ENCODE data around the gene HAUS5. TPM values are rescaled to one million over a fixed set of nuclear protein-coding genes. Genes with fewer than 3 reads are reported as not detected.

Gene HAUS5, protein sequence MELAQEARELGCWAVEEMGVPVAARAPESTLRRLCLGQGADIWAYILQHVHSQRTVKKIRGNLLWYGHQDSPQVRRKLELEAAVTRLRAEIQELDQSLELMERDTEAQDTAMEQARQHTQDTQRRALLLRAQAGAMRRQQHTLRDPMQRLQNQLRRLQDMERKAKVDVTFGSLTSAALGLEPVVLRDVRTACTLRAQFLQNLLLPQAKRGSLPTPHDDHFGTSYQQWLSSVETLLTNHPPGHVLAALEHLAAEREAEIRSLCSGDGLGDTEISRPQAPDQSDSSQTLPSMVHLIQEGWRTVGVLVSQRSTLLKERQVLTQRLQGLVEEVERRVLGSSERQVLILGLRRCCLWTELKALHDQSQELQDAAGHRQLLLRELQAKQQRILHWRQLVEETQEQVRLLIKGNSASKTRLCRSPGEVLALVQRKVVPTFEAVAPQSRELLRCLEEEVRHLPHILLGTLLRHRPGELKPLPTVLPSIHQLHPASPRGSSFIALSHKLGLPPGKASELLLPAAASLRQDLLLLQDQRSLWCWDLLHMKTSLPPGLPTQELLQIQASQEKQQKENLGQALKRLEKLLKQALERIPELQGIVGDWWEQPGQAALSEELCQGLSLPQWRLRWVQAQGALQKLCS
- total RNA-seq (25.9 TPM), polyA plus RNA-seq (1 to 10 TPM; 5.1 to 8.1 (median 6.6) TPM)

DNA sequence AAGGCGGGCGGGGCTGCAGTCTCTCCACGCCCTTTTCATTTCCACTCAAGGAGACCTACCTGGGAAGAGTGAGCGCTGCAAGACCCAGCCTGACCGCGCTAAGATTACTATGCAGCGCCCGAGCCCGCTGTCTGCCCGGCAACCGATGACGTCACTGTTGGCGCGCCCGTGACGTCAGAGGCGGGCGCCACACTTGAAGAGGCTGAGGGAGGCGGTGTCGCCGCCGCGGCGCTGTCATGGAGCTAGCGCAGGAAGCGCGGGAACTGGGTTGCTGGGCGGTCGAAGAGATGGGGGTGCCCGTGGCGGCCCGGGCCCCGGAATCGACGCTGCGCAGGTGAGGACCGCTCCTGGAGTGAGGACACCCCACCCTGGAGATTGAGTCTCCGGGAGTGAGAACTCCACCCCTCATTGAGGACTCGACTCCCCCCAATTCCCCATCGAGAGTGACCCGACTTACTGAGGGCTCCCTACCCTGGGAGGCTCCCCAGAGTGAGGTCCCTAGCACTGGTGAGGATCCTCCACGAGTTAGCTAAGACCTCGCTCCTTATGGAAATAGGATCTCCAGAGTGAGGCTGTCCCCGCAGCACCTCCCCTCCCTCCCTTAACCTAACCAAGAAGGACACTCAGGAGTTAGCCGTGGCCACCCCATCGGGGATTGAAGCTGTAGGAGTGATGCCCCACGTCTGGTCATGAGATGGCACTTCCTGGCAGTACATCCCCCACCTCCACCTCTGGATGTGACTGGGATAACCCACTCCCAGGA is at the start of gene HAUS5:
TSS of gene HAUS5 (plus strand) at position 177 of the 763 bp plus-strand sequence. CDS start at position 237, 60 bp downstream.
- peak within 1 kb of the TSS; percentile 92 to 96 (median 93) for H3K27ac Mint-ChIP-seq
- Histone ChIP-seq H3K4me3 (ENCODE audit: low read depth, low read length) (peak within 1 kb of the TSS; percentile 79), H3K27me3 (ENCODE audit: control insufficient read depth, insufficient read depth, low read length) (no peaks in the 10 kb centered on the region), H3K36me3 (ENCODE audit: control insufficient read depth, insufficient read depth, low read length) (peaks cover 8% of the 10 kb centered on the region), H3K9me3 (ENCODE audit: control insufficient read depth in 2 of 2, low read length in 2 of 2) (peaks cover 0 to under 1% of the 10 kb centered on the region in 2 experiments), H3K27ac (ENCODE audit: insufficient read depth, low read length, poor library complexity, severe bottlenecking) (peak within 1 kb of the TSS; percentile 77), H3K4me1 (ENCODE audit: control insufficient read depth, insufficient read depth, low read length, poor library complexity, severe bottlenecking) (peaks cover 33% of the 10 kb centered on the region)
- H3K9me3 Mint-ChIP-seq = peaks cover 0 to 7% (median 0%) of the 10 kb centered on the region in 7 donors
- ATAC-seq (ENCODE audit: low read depth in 2 of 2) = peak; percentile 86 to 87
- H3K4me1 Mint-ChIP-seq = peaks cover 12 to 51% (median 26%) of the 10 kb centered on the region in 4 donors
- no peaks in the 10 kb centered on the region for H3K27me3 Mint-ChIP-seq
- H3K36me3 Mint-ChIP-seq = peaks cover 8% of the 10 kb centered on the region
- peak; percentile 92 to 96 (median 94) for DNase-seq
- H3K4me3 Mint-ChIP-seq = peak within 1 kb of the TSS; percentile 84 to 94 (median 90)

DNA sequence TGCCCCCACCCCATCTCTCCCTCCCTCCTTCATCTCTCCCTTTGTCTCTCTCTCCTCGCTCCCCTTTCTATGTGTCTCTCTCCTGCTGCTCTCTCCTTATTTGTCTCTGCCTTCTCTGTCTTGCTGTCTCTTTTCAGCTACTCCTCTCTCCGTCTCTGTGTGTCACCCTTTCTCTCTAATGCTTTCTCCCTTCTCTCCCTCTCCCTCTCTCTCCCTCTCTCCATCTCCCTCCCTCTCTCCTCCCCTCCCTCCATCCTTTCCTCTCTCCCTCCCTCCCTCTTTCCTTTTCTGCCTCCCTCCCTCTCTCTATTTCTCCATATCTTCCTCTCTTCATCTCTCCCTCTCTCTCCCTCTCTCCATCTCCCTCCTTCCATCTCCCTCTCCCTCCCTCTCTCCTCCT is 49.8 kb upstream of the HAUS5 start:
- Histone ChIP-seq H3K36me3 (ENCODE audit: control insufficient read depth, insufficient read depth, low read length) (no peaks in the 10 kb centered on the region), H3K4me1 (ENCODE audit: control insufficient read depth, insufficient read depth, low read length, poor library complexity, severe bottlenecking) (peaks cover 12% of the 10 kb centered on the region), H3K27ac (ENCODE audit: insufficient read depth, low read length, poor library complexity, severe bottlenecking) (no peak overlapping the region), H3K9me3 (ENCODE audit: control insufficient read depth in 2 of 2, low read length in 2 of 2) (no peaks in the 10 kb centered on the region), H3K4me3 (ENCODE audit: low read depth, low read length) (no peak overlapping the region), H3K27me3 (ENCODE audit: control insufficient read depth, insufficient read depth, low read length) (peaks cover 2% of the 10 kb centered on the region)
- Mint-ChIP-seq H3K9me3 (no peaks in the 10 kb centered on the region), H3K4me1 (peaks cover 0 to 12% (median 2%) of the 10 kb centered on the region in 4 donors), H3K4me3 (no peak overlapping the region), H3K27me3 (peaks cover 31% of the 10 kb centered on the region), H3K36me3 (no peaks in the 10 kb centered on the region), H3K27ac (no peak overlapping the region)
- no peak for ATAC-seq (ENCODE audit: low read depth in 2 of 2)
- no peak for DNase-seq

DNA sequence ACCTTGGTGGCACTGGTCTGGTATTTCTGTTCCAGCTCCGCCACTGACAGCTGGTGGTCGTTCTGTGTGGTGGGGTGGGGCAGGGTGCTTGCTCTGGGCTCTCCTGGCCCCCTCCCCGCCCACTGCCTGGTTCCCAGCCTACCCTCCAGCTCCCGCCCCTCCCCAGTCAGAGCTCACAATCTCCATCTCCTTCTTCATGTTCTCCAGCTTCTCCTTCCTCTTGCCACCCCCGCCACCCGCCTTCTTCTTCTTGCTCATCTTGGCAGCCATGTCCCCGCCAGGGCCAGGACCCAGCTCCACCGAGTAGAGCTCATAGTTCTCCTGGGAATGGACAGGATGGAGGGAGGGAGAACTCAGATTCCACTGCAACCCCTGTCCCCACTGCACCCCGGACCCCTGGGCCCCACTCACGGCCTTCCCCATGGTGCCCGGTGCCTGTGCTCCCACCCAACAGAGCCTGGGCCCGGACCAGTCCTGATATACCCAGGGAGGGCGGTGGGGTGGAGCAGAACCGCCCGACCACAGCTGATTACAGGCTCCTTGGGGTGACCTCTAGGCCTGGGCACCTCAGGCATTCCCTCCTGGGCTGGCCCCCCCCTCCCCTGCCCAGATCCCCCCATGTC is 49.2 kb upstream of the HAUS5 start, which contains the start of gene ATP4A:
TSS of gene ATP4A (minus strand) at position 452 of the 623 bp plus-strand sequence. CDS start at position 423, 29 bp downstream.
- no peaks in the 10 kb centered on the region for H3K9me3 ChIP-seq (ENCODE audit: control insufficient read depth in 2 of 2, low read length in 2 of 2)
- no peak within 1 kb of the TSS for H3K27ac ChIP-seq (ENCODE audit: insufficient read depth, low read length, poor library complexity, severe bottlenecking)
- Mint-ChIP-seq H3K4me3 (no peak within 1 kb of the TSS), H3K4me1 (peaks cover 0 to 10% (median 2%) of the 10 kb centered on the region in 4 donors), H3K27ac (no peak within 1 kb of the TSS), H3K9me3 (no peaks in the 10 kb centered on the region), H3K27me3 (peaks cover 31% of the 10 kb centered on the region), H3K36me3 (no peaks in the 10 kb centered on the region)
- DNase-seq = no peak
- peaks cover 7% of the 10 kb centered on the region for H3K4me1 ChIP-seq (ENCODE audit: control insufficient read depth, insufficient read depth, low read length, poor library complexity, severe bottlenecking)
- peaks cover 2% of the 10 kb centered on the region for H3K27me3 ChIP-seq (ENCODE audit: control insufficient read depth, insufficient read depth, low read length)
- no peaks in the 10 kb centered on the region for H3K36me3 ChIP-seq (ENCODE audit: control insufficient read depth, insufficient read depth, low read length)
- no peak within 1 kb of the TSS for H3K4me3 ChIP-seq (ENCODE audit: low read depth, low read length)
- no peak for ATAC-seq (ENCODE audit: low read depth in 2 of 2)

- Mint-ChIP-seq H3K9me3 (no peaks in the 10 kb centered on the region), H3K4me1 (peaks cover 0 to 5% (median 2%) of the 10 kb centered on the region in 4 donors), H3K27ac (no peak overlapping the region), H3K36me3 (no peaks in the 10 kb centered on the region), H3K27me3 (peaks cover 39% of the 10 kb centered on the region), H3K4me3 (no peak overlapping the region)
- H3K4me3 ChIP-seq (ENCODE audit: low read depth, low read length) = no peak overlapping the region
- H3K27me3 ChIP-seq (ENCODE audit: control insufficient read depth, insufficient read depth, low read length) = peaks cover 2% of the 10 kb centered on the region
- no peaks in the 10 kb centered on the region for H3K36me3 ChIP-seq (ENCODE audit: control insufficient read depth, insufficient read depth, low read length)
- no peak overlapping the region for H3K27ac ChIP-seq (ENCODE audit: insufficient read depth, low read length, poor library complexity, severe bottlenecking)
- no peaks in the 10 kb centered on the region for H3K9me3 ChIP-seq (ENCODE audit: control insufficient read depth in 2 of 2, low read length in 2 of 2)
- DNase-seq (no peak), ATAC-seq (ENCODE audit: low read depth in 2 of 2) (no peak)
- no peaks in the 10 kb centered on the region for H3K4me1 ChIP-seq (ENCODE audit: control insufficient read depth, insufficient read depth, low read length, poor library complexity, severe bottlenecking)
Measured at GRCh38 chr19:35565016-35565856, 47.3 kb upstream of the HAUS5 start.

DNA sequence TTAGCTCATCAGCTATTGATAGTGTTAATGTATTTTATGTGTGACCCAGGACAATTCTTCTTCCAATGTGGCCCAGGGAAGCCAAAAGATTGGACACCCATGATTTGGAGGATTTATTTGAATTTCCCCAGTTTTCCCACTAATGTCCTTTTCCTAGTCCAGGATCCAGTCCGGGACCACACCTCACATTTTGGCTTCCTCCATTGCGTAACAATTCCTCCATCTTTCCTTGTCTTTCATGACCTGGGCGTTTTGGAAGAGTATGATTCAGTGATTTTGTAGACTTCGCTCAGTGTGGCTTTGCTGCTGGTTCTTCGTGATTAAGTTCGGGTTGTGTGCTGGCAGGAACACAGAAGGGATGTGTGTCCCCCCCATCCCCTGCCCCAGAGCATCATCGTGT is 45.8 kb upstream of the HAUS5 start:
- H3K9me3 Mint-ChIP-seq = no peaks in the 10 kb centered on the region
- Histone ChIP-seq H3K27ac (ENCODE audit: insufficient read depth, low read length, poor library complexity, severe bottlenecking) (no peak overlapping the region), H3K36me3 (ENCODE audit: control insufficient read depth, insufficient read depth, low read length) (no peaks in the 10 kb centered on the region), H3K4me1 (ENCODE audit: control insufficient read depth, insufficient read depth, low read length, poor library complexity, severe bottlenecking) (no peaks in the 10 kb centered on the region), H3K9me3 (ENCODE audit: control insufficient read depth in 2 of 2, low read length in 2 of 2) (no peaks in the 10 kb centered on the region), H3K4me3 (ENCODE audit: low read depth, low read length) (no peak overlapping the region), H3K27me3 (ENCODE audit: control insufficient read depth, insufficient read depth, low read length) (peaks cover 2% of the 10 kb centered on the region)
- no peak for DNase-seq
- H3K27me3 Mint-ChIP-seq = peaks cover 35% of the 10 kb centered on the region
- H3K36me3 Mint-ChIP-seq = no peaks in the 10 kb centered on the region
- no peak overlapping the region for H3K4me3 Mint-ChIP-seq
- no peaks in the 10 kb centered on the region for H3K4me1 Mint-ChIP-seq
- ATAC-seq (ENCODE audit: low read depth in 2 of 2) = no peak
- no peak overlapping the region for H3K27ac Mint-ChIP-seq

GRCh38 chr19:35569281-35569781 is 43.2 kb upstream of the HAUS5 start:
- peaks cover 0 to 1% (median 0%) of the 10 kb centered on the region in 7 donors for H3K9me3 Mint-ChIP-seq
- no peaks in the 10 kb centered on the region for H3K4me1 ChIP-seq (ENCODE audit: control insufficient read depth, insufficient read depth, low read length, poor library complexity, severe bottlenecking)
- no peak overlapping the region for H3K4me3 Mint-ChIP-seq

More at GRCh38 chr19:35569281-35569781, 43.2 kb upstream of the HAUS5 start:
- no peaks in the 10 kb centered on the region for H3K4me1 Mint-ChIP-seq
- H3K36me3 Mint-ChIP-seq = no peaks in the 10 kb centered on the region
- peaks cover 28% of the 10 kb centered on the region for H3K27me3 Mint-ChIP-seq
- peaks cover 2% of the 10 kb centered on the region for H3K27me3 ChIP-seq (ENCODE audit: control insufficient read depth, insufficient read depth, low read length)
- ATAC-seq (ENCODE audit: low read depth in 2 of 2) (no peak), DNase-seq (no peak)
- H3K27ac Mint-ChIP-seq = no peak overlapping the region
- no peaks in the 10 kb centered on the region for H3K36me3 ChIP-seq (ENCODE audit: control insufficient read depth, insufficient read depth, low read length)
- no peaks in the 10 kb centered on the region for H3K9me3 ChIP-seq (ENCODE audit: control insufficient read depth in 2 of 2, low read length in 2 of 2)
- H3K27ac ChIP-seq (ENCODE audit: insufficient read depth, low read length, poor library complexity, severe bottlenecking) = no peak overlapping the region
- no peak overlapping the region for H3K4me3 ChIP-seq (ENCODE audit: low read depth, low read length)
